ENCODE results near the gene HIGD2A. TPM values are rescaled to one million over a fixed set of nuclear protein-coding genes. Genes with fewer than 3 reads are reported as not detected.

The HIGD2A gene
- total and polyA plus RNA-seq, 10 of the 15 experiments (the other 5 are each of a cell fraction or from before 2014, with no cell fraction given) = 152 to 348 (median 194) TPM

GRCh38 chr5:176381979-176382378, 6.6 kb upstream of the HIGD2A start:
- POLR2A ChIA-PET = no interaction called here
- no peak overlapping the region for H3K9ac ChIP-seq (ENCODE audit: control insufficient read depth, insufficient read depth, low read length)
- no peak overlapping the region for H3K4me2 ChIP-seq (ENCODE audit: control insufficient read depth, insufficient read depth)
- no TSS peak for BruUV-seq (replicated peaks)
- intact Hi-C loops (cut with micrococcal nuclease; ENCODE audit: unreplicated experiment) = loop anchor here (10.0 kb wide), 1 partner anchor 153 kb away; the partner anchor contains the start of gene RNF44
- DNase-seq (ENCODE audit: low read depth, low spot score) (no peak), FAIRE-seq (no peak), ATAC-seq (no peak)
- no peak overlapping the region for H3K4me3 ChIP-seq
- TF ChIP-seq NFYB (IDR thresholded peaks at IDR 0.05; ENCODE audit: insufficient read depth, low read depth, low read length) (no peak), CHD2 (IDR thresholded peaks at IDR 0.05; ENCODE audit: borderline replicate concordance, low read depth, low read length) (no peak), SRF (IDR thresholded peaks at IDR 0.05; ENCODE audit: low read depth in 2 of 2, low read length in 2 of 2) (no peak), PKNOX1 (IDR thresholded peaks at IDR 0.05) (no peak), SKIL (IDR thresholded peaks at IDR 0.05; ENCODE audit: low read depth, poor library complexity, severe bottlenecking) (no peak), YBX1 (IDR thresholded peaks at IDR 0.05) (no peak), NR2C2 (IDR thresholded peaks at IDR 0.05; ENCODE audit: borderline replicate concordance, control insufficient read depth, insufficient read length, low read depth) (no peak), DPF2 (IDR thresholded peaks at IDR 0.05) (no peak), STAT1 (conservative IDR thresholded peaks at IDR 0.05) (no peak), IKZF2 (IDR thresholded peaks at IDR 0.05) (no peak), TBL1XR1 (IDR thresholded peaks at IDR 0.05; ENCODE audit: low read depth, low read length) (no peak), BCL3 (IDR thresholded peaks at IDR 0.05; ENCODE audit: borderline replicate concordance, insufficient read depth, low read depth, low read length, poor library complexity, severe bottlenecking) (no peak), KLF5 (IDR thresholded peaks at IDR 0.05; ENCODE audit: partially characterized antibody) (no peak), LARP7 (IDR thresholded peaks at IDR 0.05) (no peak), RCOR1 (conservative IDR thresholded peaks at IDR 0.05; ENCODE audit: low read depth, low read length) (no peak), PRDM15 (CRISPR knock-in tag; IDR thresholded peaks at IDR 0.05) (no peak)
- 94% methylated on average over 3 of the region's 3 CpGs for WGBS (ENCODE audit: insufficient coverage, insufficient replicate concordance, low lambda C conversion rate, missing lambda C conversion rate)
- in situ Hi-C loops (cut with MboI) = no loop called here
- peaks cover 21 to 25% of the 10 kb centered on the region in 2 experiments for H3K36me3 ChIP-seq (ENCODE audit: control insufficient read depth in 2 of 2, insufficient read depth in 2 of 2, low read length in 1 of 2)
- RAD21 ChIA-PET (ENCODE audit: unreplicated experiment) = no interaction called here
- no peak overlapping the region for H2AFZ ChIP-seq (ENCODE audit: control insufficient read depth, low read depth, low read length)
- H3K79me2 ChIP-seq (ENCODE audit: control insufficient read depth, insufficient read depth, low read length) = peaks cover 20% of the 10 kb centered on the region
- peaks cover 4% of the 10 kb centered on the region for H3K4me1 ChIP-seq (ENCODE audit: control insufficient read depth, insufficient read depth, low read length)
- CTCF ChIA-PET = no interaction called here
- H3K9me3 ChIP-seq (replicated peaks; ENCODE audit: control insufficient read depth, insufficient read depth, low read length) = no peaks in the 10 kb centered on the region; the same call in 2 of the 3 replicates
- no peak overlapping the region for H3K27ac ChIP-seq (ENCODE audit: control insufficient read depth, insufficient read depth)
- SMC1A ChIA-PET (ENCODE audit: uncharacterized antibody, unreplicated experiment) = interaction anchor here (1.0 kb wide), 1 partner anchor 54 kb away, joined by 3 read pairs; no protein-coding TSS in a partner anchor
- no peaks in the 10 kb centered on the region for H3K27me3 ChIP-seq (replicated peaks in 1 of 2; ENCODE audit: control insufficient read depth in 2 of 2, insufficient read depth in 2 of 2, low read length in 1 of 2)
- peaks cover 3% of the 10 kb centered on the region; the same call in 1 of the 2 replicates for H4K20me1 ChIP-seq (ENCODE audit: control insufficient read depth, insufficient read depth)
